C4-2B (cell line): ENCODE data around the gene DOCK11.

ENCODE experiments used
- H3K27ac ChIP-seq: fragments of 450-650 bp; 2 replicates; pipeline ENCODE4 v1.5.1; 2017
- CTCF ChIP-seq: fragments of 450-650 bp; conservative IDR thresholded peaks from 2 replicates; pipeline ENCODE4 v1.5.1; 2017; ENCODE audit warnings: mild to moderate bottlenecking
- ZFX ChIP-seq: fragments of 450-650 bp; IDR thresholded peaks from 2 replicates; pipeline ENCODE4 v1.6.1; 2017

DOCK11 gene

GRCh38 chrX:118723376-118723775 is 227.8 kb downstream of the DOCK11 start:
- TF ChIP-seq ZFX = no peak
- TF ChIP-seq CTCF = no peak
- no peak overlapping the region for H3K27ac ChIP-seq

- TF ChIP-seq CTCF (no peak), ZFX (no peak)
- H3K27ac ChIP-seq = no peak overlapping the region
Measured at GRCh38 chrX:118724365-118724764, 228.8 kb downstream of the DOCK11 start.

GRCh38 chrX:118724775-118725174 is 229.2 kb downstream of the DOCK11 start:
- no peak overlapping the region for H3K27ac ChIP-seq
- no peak for TF ChIP-seq CTCF
- no peak for TF ChIP-seq ZFX

GRCh38 chrX:118726396-118726795 is 230.8 kb downstream of the DOCK11 start:
- TF ChIP-seq ZFX (no peak), CTCF (no peak)
- peak overlapping the region; percentile 81; the same call in 1 of the 2 replicates for H3K27ac ChIP-seq

GRCh38 chrX:118726887-118727685 is 231.5 kb downstream of the DOCK11 start, which contains the start of gene IL13RA1:
IL13RA1 (plus strand) TSS chrX:118727606; CDS start chrX:118727639, 33 bp downstream.
- TF ChIP-seq ZFX = no peak
- TF ChIP-seq CTCF = no peak
- peak within 1 kb of the TSS; percentile 81 for H3K27ac ChIP-seq

GRCh38 chrX:118727686-118728339 is 232.2 kb downstream of the DOCK11 start:
- TF ChIP-seq ZFX (0 out of 2 replicates have a peak, but pooled peaks have one; percentile 32), CTCF (no peak)
- peak overlapping the region; percentile 81 for H3K27ac ChIP-seq

GRCh38 chrX:118729042-118729652 is 233.5 kb downstream of the DOCK11 start:
- no peak for TF ChIP-seq ZFX
- TF ChIP-seq CTCF = no peak
- no peak overlapping the region for H3K27ac ChIP-seq
